Esophagus squamous epithelium (tissue), 5 donors: Measurements from ENCODE around the gene CCSER1. TPM values are rescaled to one million over a fixed set of nuclear protein-coding genes. Genes with fewer than 3 reads are reported as not detected.
A peak's percentile ranks its signal among the peaks of the same experiment; 100 is the strongest.

Experiments used
- DNase-seq: peaks from one replicate; lab custom pipeline; 2025; lab: John Stamatoyannopoulos, UW
- H3K27ac ChIP-seq, 4 donors: fragments of 200-600 bp; sonication (generic); one replicate each; pipeline ENCODE4 v1.5.1; 2016 to 2019; ENCODE audit warnings: mild to moderate bottlenecking in 1 of 4
- H3K27me3 ChIP-seq, 4 donors: fragments of 200-600 bp; sonication (generic); 1 replicate in 3 of 4; 2 replicates in 1 of 4; pipeline versions ENCODE4 v1.5.1 to v1.6.0; 2017 to 2021; ENCODE audit warnings: antibody characterized with exemption in 1 of 4
- H3K36me3 ChIP-seq, 3 donors: fragments of 200-600 bp; sonication (generic); one replicate each; pipeline ENCODE4 v1.5.1; 2016 to 2019
- H3K4me1 ChIP-seq, 3 donors: fragments of 200-600 bp; sonication (generic); one replicate each; pipeline ENCODE4 v1.5.1; 2017 to 2019
- H3K4me3 ChIP-seq, 4 donors: fragments of 200-600 bp; sonication (generic); 1 replicate in 3 of 4; 2 replicates in 1 of 4; pipeline ENCODE4 v1.5.1; 2016 to 2019; ENCODE audit warnings: mild to moderate bottlenecking in 2 of 4, moderate library complexity in 1 of 4
- H3K9me3 ChIP-seq, 3 donors: fragments of 200-600 bp; sonication (generic); one replicate each; pipeline ENCODE4 v1.5.1; 2016 to 2019
- CTCF ChIP-seq, 6 experiments: fragments of 450-650 bp in 4 of 6; fragments of 200-600 bp in 2 of 6; sonication (generic) in 2 of 6; IDR thresholded peaks; one replicate each; pipeline ENCODE4 v1.5.1; 2016 to 2019; ENCODE audit warnings: antibody characterized with exemption in 6 of 6, mild to moderate bottlenecking in 4 of 6, moderate library complexity in 4 of 6
- POLR2A ChIP-seq, 4 donors: fragments of 450-650 bp; IDR thresholded peaks; one replicate each; pipeline ENCODE4 v1.6.1; 2017; ENCODE audit warnings: antibody characterized with exemption in 4 of 4, mild to moderate bottlenecking in 4 of 4, moderate library complexity in 3 of 4
- WGBS, 2 donors: methylation state at CpG; one replicate each; pipeline ENCODE4 v1.1.5; 2018; 5-methylcytosine and 5-hydroxymethylcytosine counted together
- intact Hi-C: fragments of 100-400 bp; cut with DNase I; formaldehyde crosslinking; loops from one replicate; pipeline ENCODE4 v1.15.0; 2022
- total RNA-seq, 4 donors: library from RNA; depleted of rRNA; stranded (reverse); fragments of >200 nt; gene quantifications; one replicate each; pipeline ENCODE4 v1.1.0, GENCODE V29; 2016
- donor health status: DM: yes; HTN: yes; CAD: no.

Gene CCSER1
- total RNA-seq, 4 donors from 2014 or later, result 1.2 to 12.4 (median 2.2) TPM

GRCh38 chr4:90126805-90127204 lies 389 bp upstream of the CCSER1 start:
- Histone ChIP-seq H3K4me1 (peaks cover 0 to 29% (median 2%) of the 10 kb centered on the region in 3 donors), H3K36me3 (no peaks in the 10 kb centered on the region), H3K9me3 (no peaks in the 10 kb centered on the region), H3K4me3 (peak overlapping the region; percentile 59 to 81 (median 68)), H3K27me3 (peaks cover 0 to 46% (median 0%) of the 10 kb centered on the region in 4 donors), H3K27ac (peak overlapping the region in 3 of 4 donors; percentile 73 to 79 (median 77))
- 9 to 19% methylated on average over 8 of the region's 8 CpGs for WGBS, 2 donors
- DNase-seq, result no peak
- intact Hi-C loops, result no loop called here
- TF ChIP-seq CTCF (IDR thresholded peaks at IDR 0.05) (no peak), POLR2A (IDR thresholded peaks at IDR 0.05) (no peak)

- H3K4me3 ChIP-seq, result peak overlapping the region; percentile 59 to 81 (median 68)
- WGBS, 2 donors, result 0% methylated on average over 1 to 20 of the region's 81 CpGs
- peak overlapping the region; percentile 64 to 79 (median 75) for H3K27ac ChIP-seq
- H3K27me3 ChIP-seq, result peaks cover 0 to 46% (median 0%) of the 10 kb centered on the region in 4 donors
- no peak for TF ChIP-seq CTCF (IDR thresholded peaks at IDR 0.05)
- no peak for TF ChIP-seq POLR2A (IDR thresholded peaks at IDR 0.05)
- peaks cover 0 to 29% (median 2%) of the 10 kb centered on the region in 3 donors for H3K4me1 ChIP-seq
- no peaks in the 10 kb centered on the region for H3K36me3 ChIP-seq
- DNase-seq, result no peak
- H3K9me3 ChIP-seq, result no peaks in the 10 kb centered on the region
- intact Hi-C loops, result no loop called here
These were observed 632 bp downstream of the CCSER1 start for GRCh38 chr4:90127706-90128345.

- Histone ChIP-seq H3K4me3 (peak overlapping the region; percentile 59 to 81 (median 68)), H3K27me3 (peaks cover 0 to 38% (median 0%) of the 10 kb centered on the region in 4 donors), H3K27ac (peak overlapping the region in 3 of 4 donors; percentile 25 to 79 (median 73)), H3K9me3 (no peaks in the 10 kb centered on the region), H3K4me1 (peaks cover 0 to 29% (median 2%) of the 10 kb centered on the region in 3 donors), H3K36me3 (no peaks in the 10 kb centered on the region)
- no peak for TF ChIP-seq POLR2A (IDR thresholded peaks at IDR 0.05)
- TF ChIP-seq CTCF (IDR thresholded peaks at IDR 0.05), result no peak
- intact Hi-C loops, result no loop called here
- 18 to 23% methylated on average over 4 of the region's 4 CpGs for WGBS, 2 donors
- DNase-seq, result no peak
These were observed 1.8 kb downstream of the CCSER1 start for GRCh38 chr4:90128961-90129495.

GRCh38 chr4:90130076-90130475 lies 2.9 kb downstream of the CCSER1 start:
- DNase-seq, result no peak
- TF ChIP-seq CTCF (IDR thresholded peaks at IDR 0.05) (no peak), POLR2A (IDR thresholded peaks at IDR 0.05) (no peak)
- H3K27me3 ChIP-seq, result peaks cover 0 to 32% (median 0%) of the 10 kb centered on the region in 4 donors
- H3K36me3 ChIP-seq, result no peaks in the 10 kb centered on the region
- H3K27ac ChIP-seq, result no peak overlapping the region
- WGBS, 2 donors, result 57 to 71% methylated on average over 5 of the region's 5 CpGs
- peaks cover 0 to 29% (median 2%) of the 10 kb centered on the region in 3 donors for H3K4me1 ChIP-seq
- intact Hi-C loops, result no loop called here
- H3K9me3 ChIP-seq, result no peaks in the 10 kb centered on the region
- no peak overlapping the region for H3K4me3 ChIP-seq

GRCh38 chr4:90137555-90137954 lies 10.4 kb downstream of the CCSER1 start:
- intact Hi-C loops, result no loop called here
- H3K27me3 ChIP-seq, result peaks cover 0 to 33% (median 0%) of the 10 kb centered on the region in 4 donors
- no peak overlapping the region for H3K4me3 ChIP-seq
- H3K36me3 ChIP-seq, result no peaks in the 10 kb centered on the region
- no peaks in the 10 kb centered on the region for H3K9me3 ChIP-seq
- WGBS, 2 donors, result 49 to 73% methylated on average over 4 of the region's 4 CpGs
- TF ChIP-seq CTCF (IDR thresholded peaks at IDR 0.05), result no peak
- no peak for TF ChIP-seq POLR2A (IDR thresholded peaks at IDR 0.05)
- DNase-seq, result no peak
- H3K4me1 ChIP-seq, result peaks cover 0 to 9% (median 0%) of the 10 kb centered on the region in 3 donors
- H3K27ac ChIP-seq, result no peak overlapping the region
